GM12878 (cell line): Measurements from ENCODE around the gene TRIM46. TPM values are rescaled to one million over a fixed set of nuclear protein-coding genes. Genes with fewer than 3 reads are reported as not detected.

ENCODE experiments used
- ATAC-seq: fragments of 200-7000 bp; cut with Tn5 transposase; 3 replicates; pipeline ENCODE4 v1.9.1; 2020; ENCODE audit warnings: mild to moderate bottlenecking, moderate library complexity
- BruUV-seq: library from RNA; stranded (reverse); fragments of 400-500 nt; replicated peaks from 2 replicates; lab custom pipeline; 2021; lab: Mats Ljungman, UMichigan
- CTCF ChIA-PET: fragments of 300-600 bp; sonication (Branson Sonifier 250); formaldehyde crosslinking; extraction: SDS; loops from one replicate; lab custom pipeline; 2021; ENCODE audit warnings: inconsistent platforms; lab: Yijun Ruan, JAX
- POLR2A ChIA-PET: fragments of 350-600 bp; formaldehyde crosslinking; extraction: SDS; loops from one replicate; lab custom pipeline; 2021; ENCODE audit warnings: inconsistent platforms; lab: Charles Lee
- RAD21 ChIA-PET: fragments of 300-600 bp; sonication (Branson Sonifier 250); formaldehyde crosslinking; loops from one replicate; lab custom pipeline; 2023; ENCODE audit warnings: antibody characterized with exemption; ENCODE audit not compliant: unreplicated experiment; lab: Charles Lee
- SMC1A ChIA-PET: fragments of 300-600 bp; sonication (Branson Sonifier 250); formaldehyde crosslinking; loops from one replicate; lab custom pipeline; 2023; ENCODE audit not compliant: unreplicated experiment, uncharacterized antibody; lab: Charles Lee
- DNase-seq: peaks from one replicate; pipeline ENCODE4 v3.0.0-alpha.2; 2011; ENCODE audit warnings: low read depth, low spot score
- FAIRE-seq: peaks from 3 replicates; lab custom pipeline; 2011; peaks lifted over from hg19 to GRCh38; lab: Jason Lieb, UNC
- H2AFZ ChIP-seq: 2 replicates; pipeline ENCODE4 v1.6.0; 2011; ENCODE audit warnings: low read depth, low read length, control low read depth; ENCODE audit not compliant: control insufficient read depth
- H3K27ac ChIP-seq: 2 replicates; pipeline ENCODE4 v1.5.1; 2011; ENCODE audit warnings: control low read depth; ENCODE audit not compliant: control insufficient read depth, insufficient read depth
- H3K27me3 ChIP-seq, 2 experiments: replicated peaks in 1 of 2; 2 replicates each; pipeline versions ENCODE4 v1.6.0 to v1.6.1; 2011; ENCODE audit warnings: low read length in 1 of 2; ENCODE audit not compliant: control insufficient read depth in 2 of 2, insufficient read depth in 2 of 2
- H3K36me3 ChIP-seq, 2 experiments: 2 replicates each; pipeline ENCODE4 v1.5.1; 2011; ENCODE audit warnings: low read length in 1 of 2; ENCODE audit not compliant: control insufficient read depth in 2 of 2, insufficient read depth in 2 of 2
- H3K4me1 ChIP-seq: 2 replicates; pipeline ENCODE4 v1.6.1; 2011; ENCODE audit warnings: mild to moderate bottlenecking, low read length, moderate library complexity, mixed read lengths; ENCODE audit not compliant: control insufficient read depth, insufficient read depth
- H3K4me2 ChIP-seq: 2 replicates; pipeline ENCODE4 v1.6.0; 2011; ENCODE audit warnings: control low read depth; ENCODE audit not compliant: control insufficient read depth, insufficient read depth
- H3K4me3 ChIP-seq: fragments of 200-600 bp; sonication (generic); 2 replicates; pipeline ENCODE4 v1.5.1; 2016
- H3K79me2 ChIP-seq: 2 replicates; pipeline ENCODE4 v1.6.0; 2011; ENCODE audit warnings: low read length; ENCODE audit not compliant: control insufficient read depth, insufficient read depth
- H3K9ac ChIP-seq: 2 replicates; pipeline ENCODE4 v1.8.0; 2011; ENCODE audit warnings: low read length, control low read depth, mixed read lengths; ENCODE audit not compliant: control insufficient read depth, insufficient read depth
- H3K9me3 ChIP-seq: replicated peaks from 3 replicates; pipeline ENCODE4 v1.5.1; 2011; ENCODE audit warnings: mild to moderate bottlenecking, low read length; ENCODE audit not compliant: control insufficient read depth, insufficient read depth
- H4K20me1 ChIP-seq: 2 replicates; pipeline ENCODE4 v1.6.0; 2011; ENCODE audit not compliant: control insufficient read depth, insufficient read depth
- CTCF ChIP-seq, 3 experiments: IDR thresholded peaks in 2 of 3; conservative IDR thresholded peaks in 1 of 3; 2 replicates each; pipeline ENCODE4 v1.5.1; 2011; ENCODE audit warnings: low read depth in 3 of 3, low read length in 3 of 3, mild to moderate bottlenecking in 3 of 3, control low read depth in 2 of 3, moderate library complexity in 2 of 3, inconsistent platforms in 1 of 3, mixed read lengths in 1 of 3; ENCODE audit not compliant: control insufficient read depth in 2 of 3, insufficient read depth in 1 of 3; ENCODE audit errors: extremely low read depth in 1 of 3
- DPF2 ChIP-seq: fragments of 450-650 bp; IDR thresholded peaks from 2 replicates; pipeline ENCODE4 v1.6.1; 2017; ENCODE audit warnings: mild to moderate bottlenecking
- EZH2 ChIP-seq: IDR thresholded peaks from 2 replicates; pipeline ENCODE4 v1.6.1; 2012; ENCODE audit warnings: low read depth, mild to moderate bottlenecking, control low read depth, inconsistent platforms, low read length, borderline replicate concordance; ENCODE audit not compliant: control insufficient read depth
- FOXK2 ChIP-seq: fragments of 450-650 bp; IDR thresholded peaks from 2 replicates; pipeline ENCODE4 v1.6.1; 2017; ENCODE audit warnings: mild to moderate bottlenecking, moderate library complexity
- HDGF ChIP-seq: fragments of 450-650 bp; IDR thresholded peaks from 2 replicates; pipeline ENCODE4 v1.6.1; 2016; ENCODE audit warnings: antibody characterized with exemption
- MYB ChIP-seq: fragments of 150-350 bp; IDR thresholded peaks from 2 replicates; pipeline ENCODE4 v1.6.1; 2014; ENCODE audit warnings: mild to moderate bottlenecking, low read depth, low read length, borderline replicate concordance
- PKNOX1 ChIP-seq: fragments of 450-650 bp; IDR thresholded peaks from 2 replicates; pipeline ENCODE4 v1.6.1; 2016; ENCODE audit warnings: mild to moderate bottlenecking
- RELA ChIP-seq: fragments of 450-650 bp; IDR thresholded peaks from 2 replicates; pipeline ENCODE4 v1.8.0; 2014; ENCODE audit warnings: borderline replicate concordance; ENCODE audit not compliant: partially characterized antibody
- ZNF217 ChIP-seq: fragments of 450-650 bp; IDR thresholded peaks from 2 replicates; pipeline ENCODE4 v1.6.1; 2017; ENCODE audit warnings: antibody characterized with exemption, mild to moderate bottlenecking
- WGBS: methylation state at CpG from one replicate; pipeline ENCODE4 v1.1.6; 2016; ENCODE audit warnings: low lambda C conversion rate; ENCODE audit not compliant: insufficient replicate concordance, insufficient coverage; ENCODE audit errors: missing lambda C conversion rate; 5-methylcytosine and 5-hydroxymethylcytosine counted together
- in situ Hi-C: fragments of 300-500 bp; cut with MboI; formaldehyde crosslinking; loops from 9 replicates; pipeline ENCODE4 v1.14.3; 2018; ENCODE audit warnings: mixed read lengths
- intact Hi-C: fragments of 100-400 bp; cut with micrococcal nuclease; formaldehyde crosslinking; loops from one replicate; pipeline ENCODE4 v1.14.2; 2022; ENCODE audit not compliant: unreplicated experiment
- polyA plus RNA-seq, 11 experiments: library from polyadenylated mRNA; depleted of rRNA in 4 of 11; unstranded in 6 of 11; stranded (reverse) in 5 of 11; fragments of >200 nt; fragmentation: Nextera tagmentation in 4 of 11; fragmentation: Illumina TruSeq in 1 of 11; extraction: Ambion mirVana in 4 of 11; extraction: Trizol in 1 of 11; gene quantifications; 1 replicate in 1 of 11; 2 replicates in 10 of 11; pipeline versions ENCODE4 v1.2.1 to v1.2.3, GENCODE V29; 2011 to 2016; ENCODE audit warnings: inconsistent platforms in 2 of 11, missing spikeins in 2 of 11, low read depth in 1 of 11
- total RNA-seq, 4 experiments: library from RNA; depleted of rRNA in 3 of 4; stranded (reverse); fragments of >200 nt in 3 of 4; fragmentation: Illumina TruSeq in 1 of 4; extraction: Trizol in 1 of 4; gene quantifications; 2 replicates each; pipeline versions ENCODE4 v1.2.1 to v1.2.3, GENCODE V29; 2013 to 2021
- TF ChIP-seq, protein P1 (sequence below): fragments of 450-650 bp; IDR thresholded peaks from 2 replicates; pipeline ENCODE4 v1.6.1; 2017; ENCODE audit warnings: antibody characterized with exemption, mild to moderate bottlenecking, moderate library complexity
- TF ChIP-seq, protein P2 (sequence below): fragments of 450-650 bp; formaldehyde crosslinking; IDR thresholded peaks from 2 replicates; pipeline ENCODE4 v1.4.0; 2020; ENCODE audit warnings: mild to moderate bottlenecking, moderate library complexity

Gene TRIM46
- total and polyA plus RNA-seq, 10 of the 15 experiments (the other 5 are each of a cell fraction or from before 2014, with no cell fraction given): 0.08 to 3.1 (median 0.97) TPM

DNA sequence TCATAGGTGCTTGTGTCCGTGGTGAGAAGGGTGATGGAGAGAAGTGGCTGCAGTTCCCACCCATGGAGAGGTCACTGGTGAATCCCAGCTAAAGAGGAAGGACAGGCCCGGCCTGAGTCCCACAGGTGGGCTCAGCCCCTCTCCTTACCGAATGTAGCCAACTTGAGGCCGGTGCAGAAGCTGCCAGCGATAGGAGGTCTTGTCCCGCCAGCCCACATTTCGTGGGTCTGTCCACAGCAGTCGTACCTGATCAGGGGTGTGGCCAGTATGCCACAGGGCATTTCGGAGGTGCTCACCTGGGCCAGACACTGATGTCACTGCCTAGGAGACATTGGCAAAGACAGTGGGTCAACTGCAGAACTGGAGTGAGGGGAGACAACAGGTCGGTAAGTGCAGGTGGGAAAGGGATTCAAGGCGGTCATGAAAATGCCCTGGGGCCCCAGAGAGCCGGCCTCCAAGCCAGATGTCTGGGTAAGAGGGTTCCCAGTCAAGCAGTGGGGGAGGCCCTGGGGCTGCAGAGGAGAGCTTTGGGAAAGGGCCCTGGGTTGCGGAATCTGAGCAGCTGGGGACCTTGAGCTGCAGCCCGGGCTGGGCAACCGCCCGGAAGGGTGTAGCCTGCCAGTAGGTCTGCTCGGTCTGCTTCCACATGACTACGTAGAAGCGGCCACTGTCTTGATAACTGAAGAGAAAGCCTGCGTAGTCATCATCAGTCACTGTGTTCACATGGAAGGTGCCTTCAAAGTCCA lies 23.4 kb downstream of the TRIM46 start (continued):
- no peak for TF ChIP-seq CTCF (IDR thresholded peaks at IDR 0.05 in 2 of 3, conservative IDR thresholded peaks at IDR 0.05 in 1 of 3; ENCODE audit: control insufficient read depth in 2 of 3, extremely low read depth in 1 of 3, insufficient read depth in 1 of 3, low read depth in 3 of 3, low read length in 3 of 3)
- no peak for TF ChIP-seq DPF2

GRCh38 chr1:155197901-155198546 lies 24.4 kb downstream of the TRIM46 start:
- CTCF ChIA-PET: interaction anchor here (1.2 kb wide), 1 partner anchor 25 kb away, joined by 4 read pairs; the partner anchor contains the start of gene KRTCAP2
- ATAC-seq (no peak), FAIRE-seq (no peak), DNase-seq (no peak)
- H3K9me3 ChIP-seq: no peaks in the 10 kb centered on the region
- no peaks in the 10 kb centered on the region for H3K79me2 ChIP-seq
- H3K27me3 ChIP-seq: no peaks in the 10 kb centered on the region; a peak in 1 of 4 replicates
- SMC1A ChIA-PET: no interaction called here
- RAD21 ChIA-PET: no interaction called here
- no peak overlapping the region for H3K9ac ChIP-seq
- no peak overlapping the region for H3K4me2 ChIP-seq
- H2AFZ ChIP-seq: no peak overlapping the region
- H3K4me1 ChIP-seq: peaks cover 14% of the 10 kb centered on the region
- intact Hi-C loops (no loop called here), in situ Hi-C loops (no loop called here)
- H3K27ac ChIP-seq: no peak overlapping the region
- POLR2A ChIA-PET: no interaction called here
- BruUV-seq: no TSS peak
- no peaks in the 10 kb centered on the region for H3K36me3 ChIP-seq
- H3K4me3 ChIP-seq: no peak overlapping the region
- WGBS: 81% methylated on average over 15 of the region's 15 CpGs
- H4K20me1 ChIP-seq: no peaks in the 10 kb centered on the region
- no peak for TF ChIP-seq RELA
- TF ChIP-seq FOXK2: no peak
- no peak for TF ChIP-seq MYB
- TF ChIP-seq, protein P1, sequence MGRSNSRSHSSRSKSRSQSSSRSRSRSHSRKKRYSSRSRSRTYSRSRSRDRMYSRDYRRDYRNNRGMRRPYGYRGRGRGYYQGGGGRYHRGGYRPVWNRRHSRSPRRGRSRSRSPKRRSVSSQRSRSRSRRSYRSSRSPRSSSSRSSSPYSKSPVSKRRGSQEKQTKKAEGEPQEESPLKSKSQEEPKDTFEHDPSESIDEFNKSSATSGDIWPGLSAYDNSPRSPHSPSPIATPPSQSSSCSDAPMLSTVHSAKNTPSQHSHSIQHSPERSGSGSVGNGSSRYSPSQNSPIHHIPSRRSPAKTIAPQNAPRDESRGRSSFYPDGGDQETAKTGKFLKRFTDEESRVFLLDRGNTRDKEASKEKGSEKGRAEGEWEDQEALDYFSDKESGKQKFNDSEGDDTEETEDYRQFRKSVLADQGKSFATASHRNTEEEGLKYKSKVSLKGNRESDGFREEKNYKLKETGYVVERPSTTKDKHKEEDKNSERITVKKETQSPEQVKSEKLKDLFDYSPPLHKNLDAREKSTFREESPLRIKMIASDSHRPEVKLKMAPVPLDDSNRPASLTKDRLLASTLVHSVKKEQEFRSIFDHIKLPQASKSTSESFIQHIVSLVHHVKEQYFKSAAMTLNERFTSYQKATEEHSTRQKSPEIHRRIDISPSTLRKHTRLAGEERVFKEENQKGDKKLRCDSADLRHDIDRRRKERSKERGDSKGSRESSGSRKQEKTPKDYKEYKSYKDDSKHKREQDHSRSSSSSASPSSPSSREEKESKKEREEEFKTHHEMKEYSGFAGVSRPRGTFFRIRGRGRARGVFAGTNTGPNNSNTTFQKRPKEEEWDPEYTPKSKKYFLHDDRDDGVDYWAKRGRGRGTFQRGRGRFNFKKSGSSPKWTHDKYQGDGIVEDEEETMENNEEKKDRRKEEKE: no peak
- TF ChIP-seq, protein P2, sequence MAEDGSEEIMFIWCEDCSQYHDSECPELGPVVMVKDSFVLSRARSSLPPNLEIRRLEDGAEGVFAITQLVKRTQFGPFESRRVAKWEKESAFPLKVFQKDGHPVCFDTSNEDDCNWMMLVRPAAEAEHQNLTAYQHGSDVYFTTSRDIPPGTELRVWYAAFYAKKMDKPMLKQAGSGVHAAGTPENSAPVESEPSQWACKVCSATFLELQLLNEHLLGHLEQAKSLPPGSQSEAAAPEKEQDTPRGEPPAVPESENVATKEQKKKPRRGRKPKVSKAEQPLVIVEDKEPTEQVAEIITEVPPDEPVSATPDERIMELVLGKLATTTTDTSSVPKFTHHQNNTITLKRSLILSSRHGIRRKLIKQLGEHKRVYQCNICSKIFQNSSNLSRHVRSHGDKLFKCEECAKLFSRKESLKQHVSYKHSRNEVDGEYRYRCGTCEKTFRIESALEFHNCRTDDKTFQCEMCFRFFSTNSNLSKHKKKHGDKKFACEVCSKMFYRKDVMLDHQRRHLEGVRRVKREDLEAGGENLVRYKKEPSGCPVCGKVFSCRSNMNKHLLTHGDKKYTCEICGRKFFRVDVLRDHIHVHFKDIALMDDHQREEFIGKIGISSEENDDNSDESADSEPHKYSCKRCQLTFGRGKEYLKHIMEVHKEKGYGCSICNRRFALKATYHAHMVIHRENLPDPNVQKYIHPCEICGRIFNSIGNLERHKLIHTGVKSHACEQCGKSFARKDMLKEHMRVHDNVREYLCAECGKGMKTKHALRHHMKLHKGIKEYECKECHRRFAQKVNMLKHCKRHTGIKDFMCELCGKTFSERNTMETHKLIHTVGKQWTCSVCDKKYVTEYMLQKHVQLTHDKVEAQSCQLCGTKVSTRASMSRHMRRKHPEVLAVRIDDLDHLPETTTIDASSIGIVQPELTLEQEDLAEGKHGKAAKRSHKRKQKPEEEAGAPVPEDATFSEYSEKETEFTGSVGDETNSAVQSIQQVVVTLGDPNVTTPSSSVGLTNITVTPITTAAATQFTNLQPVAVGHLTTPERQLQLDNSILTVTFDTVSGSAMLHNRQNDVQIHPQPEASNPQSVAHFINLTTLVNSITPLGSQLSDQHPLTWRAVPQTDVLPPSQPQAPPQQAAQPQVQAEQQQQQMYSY (CRISPR knock-in tag): no peak
- TF ChIP-seq PKNOX1: no peak
- TF ChIP-seq ZNF217: no peak
- no peak for TF ChIP-seq HDGF
- no peak for TF ChIP-seq EZH2
